Measurements from ENCODE around the gene CLDN11.

CLDN11 gene

DNA sequence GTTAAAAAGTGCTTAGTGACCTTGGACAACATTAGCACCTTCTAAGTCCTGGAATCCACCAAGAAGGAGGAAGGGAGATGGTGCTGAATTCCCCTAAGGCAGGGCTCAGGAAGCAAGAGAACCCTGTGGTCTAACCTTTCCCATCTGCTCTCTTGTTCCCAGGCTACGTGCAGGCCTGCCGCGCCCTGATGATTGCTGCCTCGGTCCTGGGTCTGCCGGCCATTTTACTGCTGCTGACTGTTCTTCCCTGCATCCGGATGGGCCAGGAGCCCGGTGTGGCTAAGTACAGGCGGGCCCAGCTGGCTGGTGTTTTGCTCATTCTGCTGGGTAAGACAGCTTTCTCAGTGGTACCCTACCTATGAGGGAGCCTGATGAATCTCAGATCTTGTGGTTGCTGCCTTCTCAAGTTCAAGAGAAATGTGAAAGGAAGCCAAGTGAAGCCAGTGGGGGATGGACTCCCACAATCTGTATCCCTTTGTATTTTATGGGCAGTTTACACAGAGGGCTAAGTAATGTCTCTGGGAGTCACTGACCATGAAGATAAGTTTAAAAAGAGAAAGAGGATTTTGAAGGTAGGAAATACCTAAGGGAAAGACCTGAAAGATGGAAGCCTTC is 4.4 kb downstream of the CLDN11 start:
- no peak overlapping the region for H3K4me3 Mint-ChIP-seq
- peak overlapping the region; percentile 71 for H3K27ac Mint-ChIP-seq
- H3K36me3 Mint-ChIP-seq (ENCODE audit: low read depth), result peaks cover 2% of the 10 kb centered on the region
- TF ChIP-seq, protein P1, sequence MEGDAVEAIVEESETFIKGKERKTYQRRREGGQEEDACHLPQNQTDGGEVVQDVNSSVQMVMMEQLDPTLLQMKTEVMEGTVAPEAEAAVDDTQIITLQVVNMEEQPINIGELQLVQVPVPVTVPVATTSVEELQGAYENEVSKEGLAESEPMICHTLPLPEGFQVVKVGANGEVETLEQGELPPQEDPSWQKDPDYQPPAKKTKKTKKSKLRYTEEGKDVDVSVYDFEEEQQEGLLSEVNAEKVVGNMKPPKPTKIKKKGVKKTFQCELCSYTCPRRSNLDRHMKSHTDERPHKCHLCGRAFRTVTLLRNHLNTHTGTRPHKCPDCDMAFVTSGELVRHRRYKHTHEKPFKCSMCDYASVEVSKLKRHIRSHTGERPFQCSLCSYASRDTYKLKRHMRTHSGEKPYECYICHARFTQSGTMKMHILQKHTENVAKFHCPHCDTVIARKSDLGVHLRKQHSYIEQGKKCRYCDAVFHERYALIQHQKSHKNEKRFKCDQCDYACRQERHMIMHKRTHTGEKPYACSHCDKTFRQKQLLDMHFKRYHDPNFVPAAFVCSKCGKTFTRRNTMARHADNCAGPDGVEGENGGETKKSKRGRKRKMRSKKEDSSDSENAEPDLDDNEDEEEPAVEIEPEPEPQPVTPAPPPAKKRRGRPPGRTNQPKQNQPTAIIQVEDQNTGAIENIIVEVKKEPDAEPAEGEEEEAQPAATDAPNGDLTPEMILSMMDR (IDR thresholded peaks at IDR 0.05), result no peak
- peaks cover 61% of the 10 kb centered on the region for H3K4me1 Mint-ChIP-seq
- DNase-seq, result no peak
- peaks cover 8% of the 10 kb centered on the region for H3K9me3 Mint-ChIP-seq
- H3K27me3 Mint-ChIP-seq (ENCODE audit: low read depth, poor library complexity), result no peaks in the 10 kb centered on the region

DNA sequence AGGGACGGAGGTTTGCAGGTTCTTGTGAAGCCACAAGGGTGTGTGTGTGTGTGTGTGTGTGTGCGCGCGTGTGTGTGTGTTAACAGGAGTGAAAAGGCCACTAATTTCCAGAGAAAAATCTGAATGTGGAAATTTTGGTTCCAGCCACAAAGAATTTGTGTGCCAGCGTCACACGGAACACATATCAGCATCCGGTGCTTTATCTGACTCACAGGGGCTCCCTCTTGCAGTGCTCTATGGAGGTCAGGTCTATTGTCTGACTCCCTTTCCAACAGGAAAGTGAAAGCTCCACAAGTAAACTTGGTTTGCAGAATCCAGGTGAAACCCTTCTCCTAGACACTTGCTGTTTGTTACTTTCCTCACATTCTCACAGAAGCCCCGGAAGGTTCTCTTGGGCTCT is 6.2 kb downstream of the CLDN11 start:
- Mint-ChIP-seq H3K27me3 (ENCODE audit: low read depth, poor library complexity) (no peaks in the 10 kb centered on the region), H3K4me1 (peaks cover 75% of the 10 kb centered on the region), H3K36me3 (ENCODE audit: low read depth) (peaks cover 8% of the 10 kb centered on the region), H3K4me3 (no peak overlapping the region), H3K9me3 (peaks cover 6% of the 10 kb centered on the region), H3K27ac (peak overlapping the region; percentile 97)
- DNase-seq, result no peak
- TF ChIP-seq, protein P1 (IDR thresholded peaks at IDR 0.05), result no peak

DNA sequence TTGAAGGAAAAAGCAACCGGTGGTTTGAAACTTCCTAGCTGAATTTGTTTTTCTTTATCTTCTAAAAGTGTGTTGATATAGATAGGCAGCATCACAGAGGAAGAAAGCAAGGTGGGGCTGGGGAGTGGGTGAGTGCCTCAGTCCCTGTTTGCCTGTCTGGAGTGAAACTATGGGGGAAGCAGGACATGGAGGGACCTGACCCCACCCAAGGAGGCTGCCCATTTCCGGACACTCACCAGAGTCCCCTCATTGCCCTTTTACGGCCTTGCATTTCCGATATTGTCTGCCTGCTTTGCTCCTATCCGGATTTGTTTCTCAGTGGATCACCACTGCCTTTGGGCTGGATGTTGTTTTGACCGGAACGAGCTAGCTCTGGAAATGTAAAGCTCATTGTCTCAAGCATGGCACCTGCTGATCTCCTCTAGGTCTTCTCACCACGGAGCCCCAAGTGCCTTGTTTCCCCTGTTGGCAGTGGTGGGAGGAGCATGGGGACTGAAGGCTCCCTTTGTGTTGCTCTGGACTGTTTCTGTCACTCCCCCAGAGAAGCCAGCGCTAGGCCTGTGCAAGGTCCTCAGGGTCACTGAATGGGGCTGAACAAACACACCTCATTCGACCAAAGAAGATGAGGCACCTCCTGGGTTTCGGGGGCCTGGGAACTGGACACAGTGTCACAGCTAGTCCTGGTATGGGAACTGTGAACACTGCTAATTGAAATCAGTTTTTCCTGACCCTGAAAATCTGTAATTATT is 7.0 kb downstream of the CLDN11 start:
- peak overlapping the region; percentile 97 for H3K27ac Mint-ChIP-seq
- TF ChIP-seq, protein P1 (IDR thresholded peaks at IDR 0.05), result no peak
- DNase-seq, result peak; percentile 34
- peaks cover 76% of the 10 kb centered on the region for H3K4me1 Mint-ChIP-seq
- H3K9me3 Mint-ChIP-seq, result peaks cover under 1% of the 10 kb centered on the region
- no peaks in the 10 kb centered on the region for H3K27me3 Mint-ChIP-seq (ENCODE audit: low read depth, poor library complexity)
- H3K36me3 Mint-ChIP-seq (ENCODE audit: low read depth), result peaks cover 8% of the 10 kb centered on the region
- H3K4me3 Mint-ChIP-seq, result peak overlapping the region; percentile 45

GRCh38 chr3:170426240-170426797 is 7.7 kb downstream of the CLDN11 start:
- no peak for DNase-seq
- Mint-ChIP-seq H3K27me3 (ENCODE audit: low read depth, poor library complexity) (no peaks in the 10 kb centered on the region), H3K9me3 (no peaks in the 10 kb centered on the region), H3K27ac (peak overlapping the region; percentile 97), H3K36me3 (ENCODE audit: low read depth) (peaks cover 8% of the 10 kb centered on the region), H3K4me3 (peak overlapping the region; percentile 45), H3K4me1 (peaks cover 73% of the 10 kb centered on the region)
- TF ChIP-seq, protein P1 (IDR thresholded peaks at IDR 0.05), result no peak

DNA sequence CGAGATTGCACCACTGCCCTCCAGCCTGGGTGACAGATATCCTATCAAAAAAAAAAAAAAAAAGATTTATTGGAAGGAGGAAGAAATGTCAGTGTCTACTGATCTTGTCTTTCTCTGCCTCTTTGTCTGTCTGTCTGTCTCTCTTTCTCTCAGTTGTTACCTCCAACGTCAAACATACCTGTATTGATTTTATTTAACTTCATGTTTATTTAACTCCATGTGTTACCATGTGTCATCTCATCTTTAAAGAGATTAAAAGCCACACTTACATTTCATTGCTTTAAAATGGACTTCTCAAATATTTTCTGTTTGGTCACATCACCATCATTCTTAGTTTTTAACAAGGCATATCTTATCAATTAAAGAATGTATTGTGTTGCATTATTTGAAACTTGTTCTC is 9.4 kb downstream of the CLDN11 start:
- Mint-ChIP-seq H3K4me1 (peaks cover 62% of the 10 kb centered on the region), H3K27ac (peak overlapping the region; percentile 36), H3K36me3 (ENCODE audit: low read depth) (peaks cover 8% of the 10 kb centered on the region), H3K9me3 (no peaks in the 10 kb centered on the region), H3K4me3 (no peak overlapping the region), H3K27me3 (ENCODE audit: low read depth, poor library complexity) (no peaks in the 10 kb centered on the region)
- no peak for DNase-seq
- TF ChIP-seq, protein P1 (IDR thresholded peaks at IDR 0.05), result no peak
